ENCODE results near the gene MZF1.
A peak's percentile ranks its signal among the peaks of the same experiment; 100 is the strongest.
"Not testable (repeated sequence)": the region's sequence is repeated elsewhere in the genome, so short reads cannot be mapped to it uniquely, and the experiment has no call there.

Gene MZF1

DNA sequence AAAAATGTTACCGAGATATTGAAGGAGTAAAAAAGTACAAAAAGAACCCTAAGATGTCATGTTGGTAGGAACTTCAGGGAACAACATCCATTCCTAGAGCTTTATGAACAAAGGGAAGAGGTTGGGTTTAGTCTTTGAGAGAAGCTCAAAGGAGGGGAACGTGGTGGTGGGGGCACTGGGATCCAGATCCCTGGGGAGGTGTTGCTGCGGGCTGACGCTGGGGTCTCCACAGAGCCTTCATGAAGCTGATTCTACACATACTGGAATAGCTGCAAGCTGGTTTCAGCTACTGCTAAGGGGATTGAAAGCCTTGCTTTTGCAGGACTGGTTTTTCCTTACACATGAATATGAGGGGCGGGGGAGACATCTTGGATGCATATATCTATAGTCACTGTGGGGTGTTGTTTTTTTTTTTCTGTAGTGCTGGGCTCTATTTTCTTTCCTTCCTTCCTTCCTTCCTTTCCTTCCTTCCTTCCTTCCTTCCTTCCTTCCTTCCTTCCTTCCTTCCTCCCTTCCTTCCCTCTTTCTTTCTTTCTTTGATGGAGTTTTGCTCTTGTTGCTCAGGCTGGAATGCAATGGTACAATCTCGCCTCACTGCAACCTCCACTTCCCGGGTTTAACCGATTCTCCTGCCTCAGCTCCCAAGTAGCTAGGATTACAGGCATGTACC, 6.5 kb upstream of the MZF1 start:
- ChIA-PET CTCF (interaction anchor here (0.6 to 3.0 kb wide), 4 partner anchors 46 to 382 kb away, joined by 3 to 25 read pairs (median 3); partner anchors contain the start of gene ZBTB45), POLR2A (interaction anchor here (1.2 to 2.2 kb wide), 4 partner anchors 20 to 60 kb away, joined by 3 to 11 read pairs (median 6); partner anchors contain the start of genes CHMP2A and ZBTB45)
- Histone ChIP-seq H3K9me3 (ENCODE audit: control insufficient read depth, insufficient read depth, low read depth, low read length) (no peaks in the 10 kb centered on the region), H3K4me3 (ENCODE audit: low read depth, low read length) (no peak overlapping the region), H3K27ac (ENCODE audit: extremely low read depth, low read depth, low read length) (no peak overlapping the region), H3K36me3 (ENCODE audit: control insufficient read depth in 2 of 2, insufficient read depth in 1 of 2, low read length in 2 of 2) (peaks cover 0 to 29% of the 10 kb centered on the region in 2 experiments; a peak in 2 of 3 replicates), H3K4me1 (ENCODE audit: control insufficient read depth, insufficient read depth, low read length) (peaks cover 1% of the 10 kb centered on the region)
- TF ChIP-seq, protein P1, sequence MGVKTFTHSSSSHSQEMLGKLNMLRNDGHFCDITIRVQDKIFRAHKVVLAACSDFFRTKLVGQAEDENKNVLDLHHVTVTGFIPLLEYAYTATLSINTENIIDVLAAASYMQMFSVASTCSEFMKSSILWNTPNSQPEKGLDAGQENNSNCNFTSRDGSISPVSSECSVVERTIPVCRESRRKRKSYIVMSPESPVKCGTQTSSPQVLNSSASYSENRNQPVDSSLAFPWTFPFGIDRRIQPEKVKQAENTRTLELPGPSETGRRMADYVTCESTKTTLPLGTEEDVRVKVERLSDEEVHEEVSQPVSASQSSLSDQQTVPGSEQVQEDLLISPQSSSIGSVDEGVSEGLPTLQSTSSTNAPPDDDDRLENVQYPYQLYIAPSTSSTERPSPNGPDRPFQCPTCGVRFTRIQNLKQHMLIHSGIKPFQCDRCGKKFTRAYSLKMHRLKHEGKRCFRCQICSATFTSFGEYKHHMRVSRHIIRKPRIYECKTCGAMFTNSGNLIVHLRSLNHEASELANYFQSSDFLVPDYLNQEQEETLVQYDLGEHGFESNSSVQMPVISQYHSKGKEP (tag by site-specific recombination; IDR thresholded peaks at IDR 0.05), result no peak
- TF ChIP-seq ZNF366 (tag by site-specific recombination; conservative IDR thresholded peaks at IDR 0.05), result peak; percentile 68
- TF ChIP-seq, protein P2, sequence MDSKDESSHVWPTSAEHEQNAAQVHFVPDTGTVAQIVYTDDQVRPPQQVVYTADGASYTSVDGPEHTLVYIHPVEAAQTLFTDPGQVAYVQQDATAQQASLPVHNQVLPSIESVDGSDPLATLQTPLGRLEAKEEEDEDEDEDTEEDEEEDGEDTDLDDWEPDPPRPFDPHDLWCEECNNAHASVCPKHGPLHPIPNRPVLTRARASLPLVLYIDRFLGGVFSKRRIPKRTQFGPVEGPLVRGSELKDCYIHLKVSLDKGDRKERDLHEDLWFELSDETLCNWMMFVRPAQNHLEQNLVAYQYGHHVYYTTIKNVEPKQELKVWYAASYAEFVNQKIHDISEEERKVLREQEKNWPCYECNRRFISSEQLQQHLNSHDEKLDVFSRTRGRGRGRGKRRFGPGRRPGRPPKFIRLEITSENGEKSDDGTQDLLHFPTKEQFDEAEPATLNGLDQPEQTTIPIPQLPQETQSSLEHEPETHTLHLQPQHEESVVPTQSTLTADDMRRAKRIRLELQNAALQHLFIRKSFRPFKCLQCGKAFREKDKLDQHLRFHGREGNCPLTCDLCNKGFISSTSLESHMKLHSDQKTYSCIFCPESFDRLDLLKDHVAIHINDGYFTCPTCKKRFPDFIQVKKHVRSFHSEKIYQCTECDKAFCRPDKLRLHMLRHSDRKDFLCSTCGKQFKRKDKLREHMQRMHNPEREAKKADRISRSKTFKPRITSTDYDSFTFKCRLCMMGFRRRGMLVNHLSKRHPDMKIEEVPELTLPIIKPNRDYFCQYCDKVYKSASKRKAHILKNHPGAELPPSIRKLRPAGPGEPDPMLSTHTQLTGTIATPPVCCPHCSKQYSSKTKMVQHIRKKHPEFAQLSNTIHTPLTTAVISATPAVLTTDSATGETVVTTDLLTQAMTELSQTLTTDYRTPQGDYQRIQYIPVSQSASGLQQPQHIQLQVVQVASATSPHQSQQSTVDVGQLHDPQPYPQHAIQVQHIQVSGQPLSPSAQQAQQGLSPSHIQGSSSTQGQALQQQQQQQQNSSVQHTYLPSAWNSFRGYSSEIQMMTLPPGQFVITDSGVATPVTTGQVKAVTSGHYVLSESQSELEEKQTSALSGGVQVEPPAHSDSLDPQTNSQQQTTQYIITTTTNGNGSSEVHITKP (tag by site-specific recombination; IDR thresholded peaks at IDR 0.05), result peak; percentile 53

DNA sequence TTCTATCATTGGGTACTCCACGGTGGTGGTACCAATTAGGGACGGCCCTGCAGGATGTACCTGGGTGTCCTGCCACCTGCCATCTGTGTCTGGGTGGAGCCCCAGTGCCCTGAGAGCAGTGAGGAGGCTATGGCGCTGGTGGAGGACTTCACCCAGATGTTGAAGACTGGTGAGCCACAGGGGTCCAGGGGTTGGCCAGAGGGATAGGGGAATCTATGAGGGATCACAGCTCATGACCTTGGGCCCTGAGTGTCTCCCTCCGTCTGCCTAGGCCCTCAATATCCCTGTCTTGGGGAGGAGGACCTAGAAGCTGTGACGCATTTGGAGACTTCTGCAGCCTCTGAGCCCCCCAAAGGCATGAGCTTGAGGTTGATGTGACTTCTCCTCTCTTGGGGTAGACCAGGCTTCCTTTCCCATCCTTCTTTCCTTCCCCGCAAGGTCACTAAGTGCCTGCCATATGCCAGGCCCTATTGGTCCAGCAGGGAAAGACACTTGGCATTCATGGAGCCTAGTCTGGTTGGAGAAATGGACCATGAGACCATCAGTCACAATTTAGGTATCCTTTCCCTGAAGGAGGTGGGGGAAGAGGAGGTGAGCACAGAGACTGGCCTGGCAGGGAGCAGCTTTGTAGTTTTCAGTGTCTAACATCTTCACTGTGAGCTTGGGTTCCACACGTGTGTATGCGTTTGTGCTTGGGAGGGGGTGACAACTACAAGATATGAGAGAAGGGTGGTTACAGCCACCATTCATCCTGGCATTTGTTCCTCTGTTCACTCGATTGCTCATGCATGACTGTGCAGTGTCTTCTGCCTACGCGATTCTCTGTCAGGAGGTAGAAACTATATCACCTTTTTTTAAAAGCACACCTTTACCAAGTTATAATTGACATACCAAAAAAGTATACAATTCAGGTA, 5.1 kb upstream of the MZF1 start:
- Histone ChIP-seq H3K4me3 (ENCODE audit: low read depth, low read length) (no peak overlapping the region), H3K4me1 (ENCODE audit: control insufficient read depth, insufficient read depth, low read length) (peaks cover 8% of the 10 kb centered on the region), H3K27ac (ENCODE audit: extremely low read depth, low read depth, low read length) (no peak overlapping the region), H3K9me3 (ENCODE audit: control insufficient read depth, insufficient read depth, low read depth, low read length) (no peaks in the 10 kb centered on the region), H3K36me3 (ENCODE audit: control insufficient read depth in 2 of 2, insufficient read depth in 1 of 2, low read length in 2 of 2) (peaks cover 0 to 23% of the 10 kb centered on the region in 2 experiments; a peak in 2 of 3 replicates)
- ChIA-PET POLR2A (interaction anchor here (1.0 to 1.5 kb wide), 4 partner anchors 24 to 215 kb away, joined by 3 to 7 read pairs (median 4); partner anchors contain the start of genes CHMP2A, TRIM28, ZBTB45 and ZNF497), CTCF (no interaction called here)
- TF ChIP-seq ZNF501 (tag by site-specific recombination; IDR thresholded peaks at IDR 0.05), result no peak
- TF ChIP-seq HOXD13 (CRISPR knock-in tag; IDR thresholded peaks at IDR 0.05; ENCODE audit: borderline replicate concordance), result peak; percentile 61; the same call in 1 of the 2 replicates

DNA sequence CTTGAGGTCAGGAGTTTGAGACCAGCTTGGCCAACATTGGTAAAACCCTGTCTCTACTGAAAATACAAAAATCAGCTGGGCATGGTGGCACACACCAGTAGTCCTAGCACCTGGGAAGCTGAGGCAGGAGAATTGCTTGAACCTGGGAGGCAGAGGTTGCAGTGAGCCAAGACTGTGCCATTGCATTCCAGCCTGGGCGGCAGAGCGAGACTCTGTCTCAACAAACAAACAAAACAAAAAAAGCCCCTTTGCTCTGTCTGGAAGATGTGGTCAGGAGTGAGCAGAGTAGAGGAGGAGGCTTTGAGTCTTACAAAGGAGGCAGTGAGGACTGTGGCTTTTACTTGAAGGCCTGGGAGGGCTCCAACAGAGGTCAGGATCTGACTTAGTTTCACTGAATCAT, 4.4 kb upstream of the MZF1 start:
- not testable (repeated sequence) for H3K27ac ChIP-seq (ENCODE audit: extremely low read depth, low read depth, low read length); H3K4me3 ChIP-seq (ENCODE audit: low read depth, low read length); H3K4me1 ChIP-seq (ENCODE audit: control insufficient read depth, insufficient read depth, low read length); H3K9me3 ChIP-seq (ENCODE audit: control insufficient read depth, insufficient read depth, low read depth, low read length)
- H3K36me3 ChIP-seq (ENCODE audit: control insufficient read depth in 2 of 2, insufficient read depth in 1 of 2, low read length in 2 of 2), result peaks cover 0 to 16% of the 10 kb centered on the region in 2 experiments; a peak in 2 of 3 replicates
- POLR2A ChIA-PET, result interaction anchor here (1.0 to 2.8 kb wide), 3 partner anchors 34 to 215 kb away, joined by 3 to 22 read pairs (median 3); partner anchors contain the start of genes TRIM28 and ZNF497
- CTCF ChIA-PET, result interaction anchor here (0.6 kb wide), 1 partner anchor 12 kb away, joined by 5 read pairs; no protein-coding TSS in a partner anchor

DNA sequence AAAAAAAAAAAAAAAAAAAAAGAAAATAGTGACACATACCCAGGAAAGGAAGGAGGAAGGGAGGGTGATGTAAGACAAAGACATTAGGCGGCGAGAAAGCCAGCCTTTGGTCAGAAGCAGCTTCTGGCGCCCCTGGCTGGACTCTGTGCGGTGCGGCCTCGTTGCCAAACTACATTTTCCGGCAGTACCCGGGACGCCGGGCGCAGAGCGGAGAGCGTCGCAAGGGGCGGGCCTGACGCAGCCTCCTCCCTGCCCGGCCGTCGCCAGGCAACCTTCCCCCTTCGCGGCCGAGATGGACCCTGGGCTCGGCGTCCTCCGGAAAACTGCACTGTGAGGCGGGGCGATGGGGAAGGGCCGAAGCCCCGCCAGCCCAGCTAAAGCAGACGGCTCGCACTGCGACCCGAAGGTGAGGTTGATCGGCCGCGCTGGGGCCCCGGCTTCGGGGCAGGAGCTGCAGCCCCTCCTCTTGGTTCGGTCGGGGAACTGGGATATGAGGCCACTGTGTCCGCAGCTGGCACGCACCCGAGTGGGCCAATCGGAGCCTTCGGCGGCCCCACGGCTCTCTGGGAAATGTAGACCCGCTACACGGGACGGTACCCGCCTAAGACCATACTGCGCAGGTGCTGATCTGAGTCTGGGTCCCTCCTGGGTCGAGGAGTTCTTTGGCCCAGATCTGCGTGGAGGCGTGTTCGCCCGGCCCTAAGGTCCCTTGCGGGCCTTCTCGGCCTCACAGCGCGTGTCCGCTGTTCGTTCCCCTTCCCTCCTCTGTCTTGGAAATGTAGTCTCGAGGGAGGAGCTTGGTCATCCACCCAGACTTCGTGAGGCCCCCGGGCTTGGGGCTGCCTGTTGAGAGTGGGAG, 2.3 kb upstream of the MZF1 start:
- ChIA-PET CTCF (interaction anchor here (0.5 to 1.1 kb wide), 5 partner anchors 11 to 794 kb away, joined by 3 to 4 read pairs (median 3); partner anchors contain the start of gene CHMP2A), POLR2A (interaction anchor here (0.6 to 2.8 kb wide), 14 partner anchors 10 to 1340 kb away, joined by 3 to 26 read pairs (median 6); partner anchors contain the start of genes CHMP2A, TRIM28, UBE2M and ZBTB45)
- H3K9me3 ChIP-seq (ENCODE audit: control insufficient read depth, insufficient read depth, low read depth, low read length), result no peaks in the 10 kb centered on the region
- peaks cover 8% of the 10 kb centered on the region for H3K4me1 ChIP-seq (ENCODE audit: control insufficient read depth, insufficient read depth, low read length)
- peak overlapping the region; percentile 81 for H3K4me3 ChIP-seq (ENCODE audit: low read depth, low read length)
- peak overlapping the region; percentile 75 for H3K27ac ChIP-seq (ENCODE audit: extremely low read depth, low read depth, low read length)
- peaks cover 0 to 17% of the 10 kb centered on the region in 2 experiments; a peak in 2 of 3 replicates for H3K36me3 ChIP-seq (ENCODE audit: control insufficient read depth in 2 of 2, insufficient read depth in 1 of 2, low read length in 2 of 2)
- TF ChIP-seq ZNF548 (tag by site-specific recombination; IDR thresholded peaks at IDR 0.05) (no peak), ZNF23 (tag by site-specific recombination; IDR thresholded peaks at IDR 0.05; ENCODE audit: borderline replicate concordance) (no peak), SP2 (tag by site-specific recombination; IDR thresholded peaks at IDR 0.05) (peak; percentile 79), MYNN (tag by site-specific recombination; IDR thresholded peaks at IDR 0.05; ENCODE audit: borderline replicate concordance) (peak; percentile 37; the same call in 1 of the 2 replicates), ZNF623 (tag by site-specific recombination; IDR thresholded peaks at IDR 0.05) (0 out of 2 replicates have a peak, but pooled peaks have one; percentile 4)
- TF ChIP-seq, protein P3, sequence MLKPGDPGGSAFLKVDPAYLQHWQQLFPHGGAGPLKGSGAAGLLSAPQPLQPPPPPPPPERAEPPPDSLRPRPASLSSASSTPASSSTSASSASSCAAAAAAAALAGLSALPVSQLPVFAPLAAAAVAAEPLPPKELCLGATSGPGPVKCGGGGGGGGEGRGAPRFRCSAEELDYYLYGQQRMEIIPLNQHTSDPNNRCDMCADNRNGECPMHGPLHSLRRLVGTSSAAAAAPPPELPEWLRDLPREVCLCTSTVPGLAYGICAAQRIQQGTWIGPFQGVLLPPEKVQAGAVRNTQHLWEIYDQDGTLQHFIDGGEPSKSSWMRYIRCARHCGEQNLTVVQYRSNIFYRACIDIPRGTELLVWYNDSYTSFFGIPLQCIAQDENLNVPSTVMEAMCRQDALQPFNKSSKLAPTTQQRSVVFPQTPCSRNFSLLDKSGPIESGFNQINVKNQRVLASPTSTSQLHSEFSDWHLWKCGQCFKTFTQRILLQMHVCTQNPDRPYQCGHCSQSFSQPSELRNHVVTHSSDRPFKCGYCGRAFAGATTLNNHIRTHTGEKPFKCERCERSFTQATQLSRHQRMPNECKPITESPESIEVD (tag by site-specific recombination; IDR thresholded peaks at IDR 0.05), result no peak
- TF ChIP-seq, protein P4, sequence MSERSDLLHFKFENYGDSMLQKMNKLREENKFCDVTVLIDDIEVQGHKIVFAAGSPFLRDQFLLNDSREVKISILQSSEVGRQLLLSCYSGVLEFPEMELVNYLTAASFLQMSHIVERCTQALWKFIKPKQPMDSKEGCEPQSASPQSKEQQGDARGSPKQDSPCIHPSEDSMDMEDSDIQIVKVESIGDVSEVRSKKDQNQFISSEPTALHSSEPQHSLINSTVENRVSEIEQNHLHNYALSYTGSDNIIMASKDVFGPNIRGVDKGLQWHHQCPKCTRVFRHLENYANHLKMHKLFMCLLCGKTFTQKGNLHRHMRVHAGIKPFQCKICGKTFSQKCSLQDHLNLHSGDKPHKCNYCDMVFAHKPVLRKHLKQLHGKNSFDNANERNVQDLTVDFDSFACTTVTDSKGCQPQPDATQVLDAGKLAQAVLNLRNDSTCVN (tag by site-specific recombination; optimal IDR thresholded peaks at IDR 0.05), result peak; percentile 61
